Neural cell (in vitro differentiated cells): ENCODE measurements around the gene MARK4. TPM values are rescaled to one million over a fixed set of nuclear protein-coding genes. Genes with fewer than 3 reads are reported as not detected.

Experiments
- H2AFZ ChIP-seq: fragments of 200-600, 300-800 bp; sonication (generic), shearing (Covaris generic); 2 replicates; pipeline ENCODE4 v1.6.0; 2014; ENCODE audit warnings: low read depth, mild to moderate bottlenecking, antibody characterized with exemption, low read length, moderate library complexity
- H3F3A ChIP-seq: fragments of 200-600 bp; shearing (Covaris generic); 2 replicates; pipeline ENCODE4 v1.6.1; 2016; ENCODE audit warnings: mild to moderate bottlenecking, moderate library complexity, mixed read lengths, antibody characterized with exemption, low read length; ENCODE audit not compliant: insufficient read depth, poor library complexity, severe bottlenecking
- H3K27ac ChIP-seq: fragments of 200-600, 300-800 bp; sonication (generic), shearing (Covaris generic); 2 replicates; pipeline ENCODE4 v1.5.1; 2014; ENCODE audit warnings: mild to moderate bottlenecking, low read length, moderate library complexity
- H3K27me3 ChIP-seq: fragments of 300-800, 200-600 bp; sonication (generic), shearing (Covaris generic); 2 replicates; pipeline ENCODE4 v1.6.0; 2014; ENCODE audit warnings: mild to moderate bottlenecking, low read depth, low read length, moderate library complexity; ENCODE audit not compliant: insufficient read depth
- H3K36me3 ChIP-seq: fragments of 300-800, 200-600 bp; sonication (generic), shearing (Covaris generic); 2 replicates; pipeline ENCODE4 v1.5.1; 2014; ENCODE audit warnings: mild to moderate bottlenecking, antibody characterized with exemption, low read length, moderate library complexity; ENCODE audit not compliant: insufficient read depth
- H3K4me2 ChIP-seq: fragments of 300-800, 200-600 bp; sonication (generic), shearing (Covaris generic); 2 replicates; pipeline ENCODE4 v1.6.0; 2014; ENCODE audit warnings: mild to moderate bottlenecking, low read length
- H3K4me3 ChIP-seq: fragments of 300-800, 200-600 bp; sonication (generic), shearing (Covaris generic); 2 replicates; pipeline ENCODE4 v1.5.1; 2014; ENCODE audit warnings: mild to moderate bottlenecking, low read length, moderate library complexity
- H3K79me2 ChIP-seq: fragments of 200-600 bp; shearing (Covaris generic); replicated peaks from 2 replicates; pipeline ENCODE4 v1.6.0; 2014; ENCODE audit warnings: mild to moderate bottlenecking, low read length, moderate library complexity; ENCODE audit not compliant: insufficient read depth
- H3K9ac ChIP-seq: fragments of 300-800, 200-600 bp; sonication (generic), shearing (Covaris generic); 2 replicates; pipeline ENCODE4 v1.6.1; 2016; ENCODE audit warnings: mild to moderate bottlenecking, low read length, mixed read lengths
- H3K9me2 ChIP-seq: fragments of 200-600 bp; shearing (Covaris generic); 2 replicates; pipeline ENCODE4 v1.6.1; 2016; ENCODE audit warnings: mild to moderate bottlenecking, low read length, mixed read lengths; ENCODE audit not compliant: insufficient read depth
- H3K9me3 ChIP-seq: fragments of 200-600, 300-800 bp; sonication (generic), shearing (Covaris generic); 2 replicates; pipeline ENCODE4 v1.6.1; 2016; ENCODE audit warnings: mild to moderate bottlenecking, mixed run types, low read length, moderate library complexity, mixed read lengths
- H4K20me1 ChIP-seq: fragments of 200-600 bp; shearing (Covaris generic); 2 replicates; pipeline ENCODE4 v1.6.1; 2016; ENCODE audit warnings: mild to moderate bottlenecking, mixed run types; ENCODE audit not compliant: insufficient read depth
- CTCF ChIP-seq: fragments of 450-650 bp; IDR thresholded peaks from 2 replicates; pipeline ENCODE4 v1.5.1; 2014; ENCODE audit warnings: antibody characterized with exemption, mild to moderate bottlenecking, moderate library complexity; ENCODE audit not compliant: poor library complexity, severe bottlenecking
- EP300 ChIP-seq: fragments of 450-650 bp; conservative IDR thresholded peaks from 2 replicates; pipeline ENCODE4 v1.6.1; 2014; ENCODE audit warnings: antibody characterized with exemption, mild to moderate bottlenecking, moderate library complexity; ENCODE audit not compliant: poor library complexity, severe bottlenecking
- EZH2 ChIP-seq: fragments of 200-600, 300-800 bp; shearing (Covaris generic), sonication (generic); IDR thresholded peaks from 2 replicates; pipeline ENCODE4 v1.6.1; 2014; ENCODE audit warnings: antibody characterized with exemption, low read length, borderline replicate concordance, mild to moderate bottlenecking; ENCODE audit not compliant: insufficient read depth, poor library complexity, severe bottlenecking
- MXI1 ChIP-seq: fragments of 450-650 bp; conservative IDR thresholded peaks from 2 replicates; pipeline ENCODE4 v1.6.1; 2014; ENCODE audit warnings: antibody characterized with exemption, mild to moderate bottlenecking; ENCODE audit not compliant: poor library complexity, severe bottlenecking
- POLR2AphosphoS5 ChIP-seq: IDR thresholded peaks from 2 replicates; pipeline ENCODE4 v1.6.1; 2012
- RAD21 ChIP-seq: fragments of 450-650 bp; conservative IDR thresholded peaks from 2 replicates; pipeline ENCODE4 v1.6.1; 2014; ENCODE audit warnings: antibody characterized with exemption, mild to moderate bottlenecking, moderate library complexity
- REST ChIP-seq: IDR thresholded peaks from 2 replicates; pipeline ENCODE4 v1.6.1; 2012; ENCODE audit warnings: borderline replicate concordance
- SMC3 ChIP-seq: fragments of 450-650 bp; conservative IDR thresholded peaks from 2 replicates; pipeline ENCODE4 v1.6.1; 2014; ENCODE audit warnings: antibody characterized with exemption, mild to moderate bottlenecking, moderate library complexity; ENCODE audit not compliant: poor library complexity
- TAF1 ChIP-seq: IDR thresholded peaks from 2 replicates; pipeline ENCODE4 v1.6.1; 2012; ENCODE audit warnings: low read depth
- polyA plus RNA-seq: library from polyadenylated mRNA; depleted of rRNA; stranded (reverse); fragments of >200 nt; gene quantifications from 2 replicates; pipeline ENCODE4 v1.2.3, GENCODE V29; 2014

Gene MARK4
- polyA plus RNA-seq, 1 donor from 2014 or later = 11.6 TPM

GRCh38 chr19:45349430-45349941 lies 98.4 kb downstream of the MARK4 start:
- no peaks in the 10 kb centered on the region for H3K79me2 ChIP-seq
- no peaks in the 10 kb centered on the region for H3K9me2 ChIP-seq
- H3K36me3 ChIP-seq = no peaks in the 10 kb centered on the region
- H3F3A ChIP-seq = no peaks in the 10 kb centered on the region
- no peak for TF ChIP-seq REST
- H2AFZ ChIP-seq = no peak overlapping the region
- H3K4me2 ChIP-seq = no peak overlapping the region
- H3K27me3 ChIP-seq = no peaks in the 10 kb centered on the region
- no peaks in the 10 kb centered on the region for H4K20me1 ChIP-seq
- H3K4me3 ChIP-seq = no peak overlapping the region
- H3K27ac ChIP-seq = no peak overlapping the region
- H3K9ac ChIP-seq = no peak overlapping the region
- H3K9me3 ChIP-seq = no peaks in the 10 kb centered on the region

- Histone ChIP-seq H3K4me3 (no peak overlapping the region), H3K36me3 (no peaks in the 10 kb centered on the region), H3K27ac (no peak overlapping the region), H2AFZ (no peak overlapping the region), H3K9ac (no peak overlapping the region), H3K4me2 (no peak overlapping the region), H3K27me3 (no peaks in the 10 kb centered on the region), H4K20me1 (no peaks in the 10 kb centered on the region), H3K9me2 (no peaks in the 10 kb centered on the region), H3K79me2 (no peaks in the 10 kb centered on the region), H3K9me3 (no peaks in the 10 kb centered on the region), H3F3A (no peaks in the 10 kb centered on the region)
- TF ChIP-seq RAD21 (no peak), SMC3 (no peak), MXI1 (no peak), EP300 (no peak), TAF1 (no peak), CTCF (no peak), POLR2AphosphoS5 (no peak), EZH2 (no peak), REST (no peak)
Observed at GRCh38 chr19:45350477-45351058, 99.5 kb downstream of the MARK4 start.
